Activated naive CD4-positive, alpha-beta T cell (primary cell): ENCODE data around the gene P4HA2.

Experiments used
- DNase-seq, 4 experiments: peaks; one replicate each; lab custom pipeline; 2025; lab: John Stamatoyannopoulos, UW

The P4HA2 gene

GRCh38 chr5:132223861-132224260 lies 3.8 kb downstream of the P4HA2 start:
- no peak for DNase-seq

- DNase-seq = no peak
Measured at GRCh38 chr5:132222649-132223038, 5.0 kb downstream of the P4HA2 start.

GRCh38 chr5:132221781-132222648 lies 5.6 kb downstream of the P4HA2 start:
- no peak for DNase-seq

- no peak for DNase-seq
Measured at GRCh38 chr5:132220491-132220890, 7.2 kb downstream of the P4HA2 start.

- no peak for DNase-seq
Measured at GRCh38 chr5:132219981-132220380, 7.7 kb downstream of the P4HA2 start.

GRCh38 chr5:132219289-132219970 lies 8.2 kb downstream of the P4HA2 start:
- no peak for DNase-seq

- DNase-seq = no peak
Measured at GRCh38 chr5:132218321-132218720, 9.3 kb downstream of the P4HA2 start.

GRCh38 chr5:132215329-132215728 lies 12.3 kb downstream of the P4HA2 start:
- no peak for DNase-seq

GRCh38 chr5:132214491-132214890 lies 13.2 kb downstream of the P4HA2 start:
- DNase-seq = no peak

GRCh38 chr5:132213666-132214065 lies 14.0 kb downstream of the P4HA2 start:
- DNase-seq = no peak

GRCh38 chr5:132211787-132212186 lies 15.9 kb downstream of the P4HA2 start:
- no peak for DNase-seq

GRCh38 chr5:132210944-132211343 lies 16.7 kb downstream of the P4HA2 start:
- DNase-seq = no peak

- DNase-seq = no peak
Measured at GRCh38 chr5:132209901-132210545, 17.6 kb downstream of the P4HA2 start.

- no peak for DNase-seq
Measured at GRCh38 chr5:132209131-132209530, 18.5 kb downstream of the P4HA2 start.

GRCh38 chr5:132207778-132208177 lies 19.9 kb downstream of the P4HA2 start:
- no peak for DNase-seq

- DNase-seq = no peak
Measured at GRCh38 chr5:132206782-132207181, 20.9 kb downstream of the P4HA2 start.

- no peak for DNase-seq
Measured at GRCh38 chr5:132205385-132206125, 22.1 kb downstream of the P4HA2 start.

GRCh38 chr5:132204371-132205135 lies 23.1 kb downstream of the P4HA2 start:
- no peak for DNase-seq

GRCh38 chr5:132203916-132204315 lies 23.7 kb downstream of the P4HA2 start:
- DNase-seq = no peak

GRCh38 chr5:132203464-132203818 lies 24.2 kb downstream of the P4HA2 start:
- DNase-seq = no peak

GRCh38 chr5:132202711-132203463 lies 24.8 kb downstream of the P4HA2 start:
- DNase-seq = no peak
